SU-DHL-6 (cell line): ENCODE data around the gene SPATA31A7.
"Not testable (repeated sequence)": the region's sequence is repeated elsewhere in the genome, so short reads cannot be mapped to it uniquely, and the experiment has no call there.

ENCODE experiments used
- H2AFZ ChIP-seq: fragments of 200-600 bp; sonication (generic); 2 replicates; pipeline ENCODE4 v1.6.1; 2014; ENCODE audit warnings: low read depth, mild to moderate bottlenecking, moderate library complexity, mixed read lengths, antibody characterized with exemption, low read length; ENCODE audit not compliant: severe bottlenecking
- H3F3A ChIP-seq: fragments of 200-600 bp; shearing (Covaris generic); 2 replicates; pipeline ENCODE4 v1.6.0; 2016; ENCODE audit warnings: antibody characterized with exemption, mild to moderate bottlenecking; ENCODE audit not compliant: insufficient read depth
- H3K27ac ChIP-seq: fragments of 200-600 bp; sonication (generic); 2 replicates; pipeline ENCODE4 v1.5.1; 2016; ENCODE audit warnings: low read depth, mild to moderate bottlenecking, low read length, moderate library complexity, mixed read lengths
- H3K27me3 ChIP-seq: fragments of 200-600 bp; sonication (generic), shearing (Covaris generic); 2 replicates; pipeline ENCODE4 v1.6.0; 2014; ENCODE audit warnings: mild to moderate bottlenecking, low read length
- H3K36me3 ChIP-seq: fragments of 200-600 bp; sonication (generic); 2 replicates; pipeline ENCODE4 v1.6.1; 2014; ENCODE audit warnings: mild to moderate bottlenecking, low read length, mixed read lengths
- H3K4me2 ChIP-seq: fragments of 300-600, 200-600 bp; shearing (Covaris generic), sonication (generic); 2 replicates; pipeline ENCODE4 v1.6.0; 2014; ENCODE audit warnings: low read length, low read depth, mild to moderate bottlenecking; ENCODE audit not compliant: poor library complexity, severe bottlenecking
- H3K4me3 ChIP-seq: fragments of 200-600 bp; sonication (generic); 2 replicates; pipeline ENCODE4 v1.5.1; 2014; ENCODE audit warnings: antibody characterized with exemption, low read length, mild to moderate bottlenecking, mixed read lengths; ENCODE audit not compliant: insufficient read depth, poor library complexity, severe bottlenecking
- H3K79me2 ChIP-seq: fragments of 200-600 bp; sonication (generic); 2 replicates; pipeline ENCODE4 v1.6.1; 2014; ENCODE audit warnings: mild to moderate bottlenecking, low read length, moderate library complexity; ENCODE audit not compliant: insufficient read depth
- H3K9ac ChIP-seq: fragments of 200-600 bp; sonication (generic); 2 replicates; pipeline ENCODE4 v1.7.0; 2014; ENCODE audit warnings: mild to moderate bottlenecking, low read length
- H3K9me2 ChIP-seq: fragments of 200-600 bp; sonication (generic); replicated peaks from 2 replicates; pipeline ENCODE4 v1.6.1; 2014; ENCODE audit warnings: low read length; ENCODE audit not compliant: insufficient read depth
- H3K9me3 ChIP-seq: fragments of 200-600 bp; sonication (generic); 2 replicates; pipeline ENCODE4 v1.6.1; 2014; ENCODE audit warnings: low read length, mixed read lengths; ENCODE audit not compliant: insufficient read depth
- H4K20me1 ChIP-seq: fragments of 200-600 bp; sonication (generic); 2 replicates; pipeline ENCODE4 v1.6.1; 2014; ENCODE audit warnings: low read depth, mild to moderate bottlenecking, antibody characterized with exemption, low read length, moderate library complexity, mixed read lengths

Gene SPATA31A7

DNA sequence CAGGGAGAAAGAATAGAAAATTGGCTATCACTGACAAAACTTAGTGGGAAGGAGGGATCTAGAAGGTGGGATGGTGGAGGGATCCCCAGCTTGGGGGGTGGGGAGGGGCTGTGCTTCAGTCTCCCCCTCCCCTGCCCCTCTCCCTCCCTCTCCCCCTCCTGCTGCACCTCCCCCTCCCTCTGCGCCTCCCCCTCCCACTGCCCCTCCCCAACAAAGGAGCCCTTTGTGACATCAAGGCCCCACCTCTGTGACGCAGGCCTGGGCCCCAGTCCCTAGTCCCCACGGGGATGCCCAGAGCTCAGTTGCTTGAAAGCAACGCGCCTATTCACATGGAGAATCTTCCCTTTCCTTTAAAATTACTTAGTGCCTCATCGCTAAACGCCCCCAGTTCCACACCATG is at the start of gene SPATA31A7:
SPATA31A7 (plus strand) TSS at position 301 of the 400 bp plus-strand sequence; CDS start at position 330, 29 bp downstream.
- not testable (repeated sequence) for H3K27me3 ChIP-seq, H3K79me2 ChIP-seq, H3K4me2 ChIP-seq, H3K9me3 ChIP-seq, H3F3A ChIP-seq, H2AFZ ChIP-seq, H3K4me3 ChIP-seq, H4K20me1 ChIP-seq, H3K9me2 ChIP-seq, H3K36me3 ChIP-seq, H3K27ac ChIP-seq, H3K9ac ChIP-seq

GRCh38 chr9:61226438-61226837 is 36.6 kb downstream of the SPATA31A7 start:
- not testable (repeated sequence) for H3K9me2 ChIP-seq, H3K4me3 ChIP-seq, H3K9me3 ChIP-seq, H3K79me2 ChIP-seq, H4K20me1 ChIP-seq, H3K4me2 ChIP-seq, H3F3A ChIP-seq, H3K27me3 ChIP-seq, H3K9ac ChIP-seq, H3K27ac ChIP-seq, H2AFZ ChIP-seq, H3K36me3 ChIP-seq
